ENCODE measurements around the gene OR56A4. TPM values are rescaled to one million over a fixed set of nuclear protein-coding genes. Genes with fewer than 3 reads are reported as not detected.

OR56A4 gene
- total RNA-seq, 2 experiments from 2014 or later: not detected

DNA sequence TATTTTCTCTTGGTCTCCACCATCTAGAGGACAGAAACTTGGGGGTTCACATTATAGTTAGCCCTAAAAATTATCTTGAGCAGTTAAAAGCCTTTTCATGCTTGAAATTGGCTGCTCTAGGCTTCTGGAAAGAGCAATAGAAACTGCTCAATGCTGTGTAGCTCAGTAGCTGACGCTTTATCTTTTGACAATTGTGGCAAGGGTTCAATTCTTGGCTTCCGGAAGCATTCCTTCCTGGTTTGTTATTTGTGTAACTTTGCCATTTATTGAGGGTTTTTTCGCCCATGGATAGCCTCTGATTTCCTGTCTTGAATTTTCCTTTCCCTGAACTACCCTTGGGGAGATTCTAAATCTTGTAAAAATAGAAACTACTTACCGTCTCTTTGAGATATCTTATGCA, 34.1 kb upstream of the OR56A4 start:
- DNase-seq (no peak), ATAC-seq (ENCODE audit: poor library complexity) (no peak)
- ChIA-PET POLR2A (no interaction called here), CTCF (no interaction called here)
- no peaks in the 10 kb centered on the region for H3K36me3 ChIP-seq (ENCODE audit: insufficient read depth, low read length)
- H3K27me3 ChIP-seq (ENCODE audit: control insufficient read depth in 1 of 2, insufficient read depth in 2 of 2, low read length in 2 of 2): peaks cover 0 to 4% of the 10 kb centered on the region in 2 experiments
- intact Hi-C loops (cut with DNase I, micrococcal nuclease): no loop called here
- H3K4me1 ChIP-seq (ENCODE audit: insufficient read depth, low read length): no peaks in the 10 kb centered on the region
- no peaks in the 10 kb centered on the region for H3K36me3 Mint-ChIP-seq (ENCODE audit: low read depth)
- peaks cover 18% of the 10 kb centered on the region for H3K27me3 Mint-ChIP-seq
- H3K9me3 ChIP-seq (ENCODE audit: control insufficient read depth in 1 of 2, insufficient read depth in 1 of 2, low read length in 2 of 2): no peaks in the 10 kb centered on the region
- H3K27ac ChIP-seq (ENCODE audit: low read depth in 1 of 2, low read length in 2 of 2): no peak overlapping the region
- no peaks in the 10 kb centered on the region for H3K9me3 Mint-ChIP-seq
- TF ChIP-seq, protein P1, sequence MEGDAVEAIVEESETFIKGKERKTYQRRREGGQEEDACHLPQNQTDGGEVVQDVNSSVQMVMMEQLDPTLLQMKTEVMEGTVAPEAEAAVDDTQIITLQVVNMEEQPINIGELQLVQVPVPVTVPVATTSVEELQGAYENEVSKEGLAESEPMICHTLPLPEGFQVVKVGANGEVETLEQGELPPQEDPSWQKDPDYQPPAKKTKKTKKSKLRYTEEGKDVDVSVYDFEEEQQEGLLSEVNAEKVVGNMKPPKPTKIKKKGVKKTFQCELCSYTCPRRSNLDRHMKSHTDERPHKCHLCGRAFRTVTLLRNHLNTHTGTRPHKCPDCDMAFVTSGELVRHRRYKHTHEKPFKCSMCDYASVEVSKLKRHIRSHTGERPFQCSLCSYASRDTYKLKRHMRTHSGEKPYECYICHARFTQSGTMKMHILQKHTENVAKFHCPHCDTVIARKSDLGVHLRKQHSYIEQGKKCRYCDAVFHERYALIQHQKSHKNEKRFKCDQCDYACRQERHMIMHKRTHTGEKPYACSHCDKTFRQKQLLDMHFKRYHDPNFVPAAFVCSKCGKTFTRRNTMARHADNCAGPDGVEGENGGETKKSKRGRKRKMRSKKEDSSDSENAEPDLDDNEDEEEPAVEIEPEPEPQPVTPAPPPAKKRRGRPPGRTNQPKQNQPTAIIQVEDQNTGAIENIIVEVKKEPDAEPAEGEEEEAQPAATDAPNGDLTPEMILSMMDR (IDR thresholded peaks at IDR 0.05): no peak
- H3K4me1 Mint-ChIP-seq (ENCODE audit: low read depth): no peaks in the 10 kb centered on the region
- no peak overlapping the region for H3K4me3 Mint-ChIP-seq
- no peak overlapping the region for H3K4me3 ChIP-seq (ENCODE audit: low read length)
- no peak overlapping the region for H3K27ac Mint-ChIP-seq

DNA sequence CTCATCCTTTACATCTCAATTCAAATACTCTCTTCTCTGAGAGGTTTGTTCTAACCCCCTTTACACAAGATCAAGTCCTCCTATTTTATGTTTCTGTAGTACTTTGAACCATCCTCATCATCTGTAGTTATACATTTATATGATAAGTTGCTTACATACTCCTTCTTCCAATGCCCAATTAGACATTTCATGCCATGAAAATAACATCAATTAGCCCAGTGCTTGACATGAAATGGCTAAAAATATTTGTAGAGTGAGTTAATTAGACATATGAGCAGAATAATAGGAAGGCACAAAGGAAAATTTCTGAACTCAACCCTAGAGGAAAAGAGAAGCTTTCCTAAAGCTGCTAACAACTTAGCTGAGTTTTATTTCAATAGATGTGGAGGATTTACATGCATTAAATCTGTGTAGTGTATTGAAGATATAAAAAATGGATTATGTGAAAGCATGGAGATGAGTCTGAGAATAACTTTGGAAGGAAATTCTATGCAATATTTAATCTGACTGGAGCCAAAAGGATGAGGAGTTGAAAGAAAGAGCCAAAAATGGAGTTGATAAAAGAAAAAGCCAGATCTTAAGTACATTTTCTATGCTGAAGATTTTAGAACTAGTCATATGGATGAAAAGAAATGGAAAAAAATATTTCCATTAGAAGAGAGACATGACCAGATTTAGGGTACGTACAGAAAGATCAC, 24.1 kb upstream of the OR56A4 start, which contains the start of gene OR56A1:
TSS of gene OR56A1 (minus strand) at position 51 of the 698 bp plus-strand sequence. CDS start 3,066 bp downstream, outside the sequence.
- CTCF ChIA-PET: no interaction called here
- intact Hi-C loops (cut with DNase I, micrococcal nuclease): no loop called here
- ATAC-seq (ENCODE audit: poor library complexity): no peak
- Mint-ChIP-seq H3K27me3 (peaks cover 26% of the 10 kb centered on the region), H3K36me3 (ENCODE audit: low read depth) (no peaks in the 10 kb centered on the region), H3K9me3 (no peaks in the 10 kb centered on the region), H3K4me1 (ENCODE audit: low read depth) (no peaks in the 10 kb centered on the region), H3K4me3 (no peak within 1 kb of the TSS), H3K27ac (no peak within 1 kb of the TSS)
- H3K36me3 ChIP-seq (ENCODE audit: insufficient read depth, low read length): no peaks in the 10 kb centered on the region
- POLR2A ChIA-PET: no interaction called here
- no peak within 1 kb of the TSS for H3K4me3 ChIP-seq (ENCODE audit: low read length)
- H3K4me1 ChIP-seq (ENCODE audit: insufficient read depth, low read length): no peaks in the 10 kb centered on the region
- no peak for DNase-seq
- H3K27me3 ChIP-seq (ENCODE audit: control insufficient read depth in 1 of 2, insufficient read depth in 2 of 2, low read length in 2 of 2): peaks cover 8 to 9% of the 10 kb centered on the region in 2 experiments
- H3K27ac ChIP-seq (ENCODE audit: low read depth in 1 of 2, low read length in 2 of 2): no peak within 1 kb of the TSS
- no peaks in the 10 kb centered on the region for H3K9me3 ChIP-seq (ENCODE audit: control insufficient read depth in 1 of 2, insufficient read depth in 1 of 2, low read length in 2 of 2)
- TF ChIP-seq, protein P1 (IDR thresholded peaks at IDR 0.05): no peak

DNA sequence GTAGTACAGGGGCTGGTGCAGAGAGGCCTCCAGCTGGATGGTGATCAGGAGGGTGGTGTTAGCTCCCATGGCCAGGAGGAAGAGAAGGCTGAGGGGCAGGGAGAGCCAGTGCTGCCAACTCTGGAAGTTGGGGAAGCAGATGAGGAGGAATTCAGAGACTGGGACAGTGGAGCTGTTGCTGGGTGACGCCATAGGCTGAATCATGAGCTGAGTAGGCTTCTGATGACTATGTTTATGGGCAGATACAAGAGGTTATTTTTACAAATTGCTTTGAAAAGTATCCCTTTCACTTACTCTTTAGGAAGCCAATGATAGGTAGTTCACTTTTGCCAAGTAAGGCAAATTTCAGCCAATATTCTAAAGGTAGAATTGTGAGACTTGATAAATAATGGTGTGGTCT, 20.8 kb upstream of the OR56A4 start:
- Histone ChIP-seq H3K4me3 (ENCODE audit: low read length) (no peak overlapping the region), H3K36me3 (ENCODE audit: insufficient read depth, low read length) (no peaks in the 10 kb centered on the region), H3K9me3 (ENCODE audit: control insufficient read depth in 1 of 2, insufficient read depth in 1 of 2, low read length in 2 of 2) (no peaks in the 10 kb centered on the region), H3K4me1 (ENCODE audit: insufficient read depth, low read length) (no peaks in the 10 kb centered on the region), H3K27ac (ENCODE audit: low read depth in 1 of 2, low read length in 2 of 2) (no peak overlapping the region), H3K27me3 (ENCODE audit: control insufficient read depth in 1 of 2, insufficient read depth in 2 of 2, low read length in 2 of 2) (peaks cover 8 to 9% of the 10 kb centered on the region in 2 experiments)
- H3K27ac Mint-ChIP-seq: no peak overlapping the region
- TF ChIP-seq, protein P1 (IDR thresholded peaks at IDR 0.05): no peak
- H3K4me1 Mint-ChIP-seq (ENCODE audit: low read depth): no peaks in the 10 kb centered on the region
- ChIA-PET CTCF (no interaction called here), POLR2A (no interaction called here)
- no peak for DNase-seq
- no peak for ATAC-seq (ENCODE audit: poor library complexity)
- no peaks in the 10 kb centered on the region for H3K9me3 Mint-ChIP-seq
- peaks cover 38% of the 10 kb centered on the region for H3K27me3 Mint-ChIP-seq
- intact Hi-C loops (cut with DNase I, micrococcal nuclease): no loop called here
- H3K4me3 Mint-ChIP-seq: no peak overlapping the region
- no peaks in the 10 kb centered on the region for H3K36me3 Mint-ChIP-seq (ENCODE audit: low read depth)
